Ovary (tissue), 9 donors: Measurements from ENCODE around the gene FTO. TPM values are rescaled to one million over a fixed set of nuclear protein-coding genes. Genes with fewer than 3 reads are reported as not detected.
"Not testable (repeated sequence)": the region's sequence is repeated elsewhere in the genome, so short reads cannot be mapped to it uniquely, and the experiment has no call there.

Experiments
- DNase-seq, 5 donors: peaks; one replicate each; pipeline ENCODE4 v3.0.0-alpha.2; 2019 to 2020
- H3K27ac ChIP-seq, 2 donors: fragments of 200-600 bp; one replicate each; pipeline versions ENCODE4 v1.5.1 to v1.8.0; 2019 to 2022
- H3K27me3 ChIP-seq: fragments of 200-600 bp; one replicate; pipeline ENCODE4 v1.8.0; 2022
- H3K36me3 ChIP-seq: fragments of 200-600 bp; sonication (generic); one replicate; pipeline ENCODE4 v1.5.1; 2019
- H3K4me1 ChIP-seq: one replicate; pipeline ENCODE4 v1.8.1; 2013; ENCODE audit warnings: mild to moderate bottlenecking, moderate library complexity; ENCODE audit not compliant: insufficient read depth
- H3K4me3 ChIP-seq: fragments of 200-600 bp; sonication (generic); one replicate; pipeline ENCODE4 v1.5.1; 2017
- H3K9me3 ChIP-seq, 2 donors: fragments of 200-600 bp in 1 of 2; sonication (generic) in 1 of 2; one replicate each; pipeline versions ENCODE4 v1.5.1 to v1.8.1; 2013 to 2019; ENCODE audit warnings: mild to moderate bottlenecking in 1 of 2, moderate library complexity in 1 of 2
- CTCF ChIP-seq, 3 donors: fragments of 450-650 bp in 2 of 3; fragments of 200-600 bp in 1 of 3; IDR thresholded peaks; one replicate each; pipeline versions ENCODE4 v1.5.1 to v1.8.0; 2016 to 2022; ENCODE audit warnings: antibody characterized with exemption in 3 of 3, mild to moderate bottlenecking in 1 of 3
- EP300 ChIP-seq: sonication (generic); formaldehyde crosslinking; IDR thresholded peaks from one replicate; pipeline ENCODE4 v1.6.1; 2017; ENCODE audit warnings: antibody characterized with exemption
- POLR2A ChIP-seq: fragments of 450-650 bp; IDR thresholded peaks from one replicate; pipeline ENCODE4 v1.6.1; 2017; ENCODE audit warnings: antibody characterized with exemption, mild to moderate bottlenecking, moderate library complexity
- WGBS, 3 donors: extraction: QIAGEN DNeasy Blood & Tissue Kit in 1 of 3; methylation state at CpG; one replicate each; pipeline versions ENCODE4 v1.1.5 to v1.1.7; 2013 to 2017; 5-methylcytosine and 5-hydroxymethylcytosine counted together
- intact Hi-C, 4 donors: fragments of 100-400 bp; cut with DNase I; formaldehyde crosslinking; loops; one replicate each; pipeline versions ENCODE4 v1.11.0 to v1.15.1; 2022 to 2023
- polyA plus RNA-seq, 2 donors: library from polyadenylated mRNA; stranded (reverse); fragments of 200-250 nt in 1 of 2; fragments of 350-450 nt in 1 of 2; fragmentation: Illumina TruSeq in 1 of 2; extraction: RNeasy Lipid Tissue Mini Kit (QIAGEN cat#74804) in 1 of 2; gene quantifications; one replicate each; pipeline ENCODE4 v1.2.3, GENCODE V29; 2013 to 2014
- total RNA-seq, 7 donors: library from RNA; depleted of rRNA in 2 of 7; stranded (reverse); fragments of >200 nt in 2 of 7; fragmentation: NEBNext Ultra II Directional in 3 of 7; extraction: Animal tissue kit (Norgen Biotek cat#: 25700) in 3 of 7; gene quantifications; one replicate each; pipeline versions ENCODE4 v1.1.0 to v1.2.4, GENCODE V29; 2016 to 2023
- donor health status: DM: no; HTN: no; CAD: no; lungs with moderate emphysema.
- donor health status: DM: no; HTN: no; CAD: no.
- donor health status: Bipolar disorder and iron deficiency.
- donor health status: DM: yes; HTN: yes; CAD: no.
- donor health status: DM: no; HTN: no; CAD: no.
- donor health status: DM: yes; HTN: yes; CAD: no.

FTO gene
- total and polyA plus RNA-seq, 9 donors = 43.6 to 128 (median 91.4) TPM

- no peaks in the 10 kb centered on the region for H3K36me3 ChIP-seq
- H3K27ac ChIP-seq = no peak overlapping the region
- no peaks in the 10 kb centered on the region for H3K9me3 ChIP-seq
- intact Hi-C loops = no loop called here
- H3K27me3 ChIP-seq = no peaks in the 10 kb centered on the region
- TF ChIP-seq CTCF (IDR thresholded peaks at IDR 0.05) = no peak
- no peak for TF ChIP-seq EP300
- TF ChIP-seq POLR2A = no peak
- no peak overlapping the region for H3K4me3 ChIP-seq
- H3K4me1 ChIP-seq = no peaks in the 10 kb centered on the region
- DNase-seq = no peak
- 80 to 84% (median 81%) methylated on average over 11 of the region's 11 CpGs for whole genome bisulfite sequencing, 3 donors
Measured at GRCh38 chr16:54177862-54178477, 474.0 kb downstream of the FTO start.

GRCh38 chr16:54178478-54178976 lies 474.6 kb downstream of the FTO start:
- Histone ChIP-seq H3K36me3 (no peaks in the 10 kb centered on the region), H3K9me3 (no peaks in the 10 kb centered on the region), H3K27me3 (no peaks in the 10 kb centered on the region), H3K27ac (no peak overlapping the region), H3K4me1 (no peaks in the 10 kb centered on the region), H3K4me3 (no peak overlapping the region)
- intact Hi-C loops = no loop called here
- WGBS, 3 donors = 43 to 56% (median 55%) methylated on average over 7 of the region's 7 CpGs
- DNase-seq = no peak
- TF ChIP-seq CTCF (IDR thresholded peaks at IDR 0.05) = no peak
- TF ChIP-seq POLR2A = no peak
- TF ChIP-seq EP300 = no peak

GRCh38 chr16:54180421-54181359 lies 476.7 kb downstream of the FTO start:
- no peak for DNase-seq
- H3K4me1 ChIP-seq = no peaks in the 10 kb centered on the region
- intact Hi-C loops = no loop called here
- no peak overlapping the region for H3K4me3 ChIP-seq
- H3K27me3 ChIP-seq = no peaks in the 10 kb centered on the region
- H3K36me3 ChIP-seq = no peaks in the 10 kb centered on the region
- WGBS, 3 donors = 48 to 84% (median 79%) methylated on average over 3 of the region's 3 CpGs
- no peaks in the 10 kb centered on the region for H3K9me3 ChIP-seq
- TF ChIP-seq EP300 (no peak), POLR2A (no peak), CTCF (IDR thresholded peaks at IDR 0.05) (no peak)
- no peak overlapping the region for H3K27ac ChIP-seq

GRCh38 chr16:54181683-54182329 lies 477.9 kb downstream of the FTO start:
- DNase-seq, H3K9me3 ChIP-seq, intact Hi-C loops, H3K4me1 ChIP-seq, H3K27ac ChIP-seq, H3K4me3 ChIP-seq, H3K27me3 ChIP-seq, H3K36me3 ChIP-seq: not testable (repeated sequence)
- 91 to 92% (median 91%) methylated on average over 10 of the region's 10 CpGs for WGBS, 3 donors
